Measurements from ENCODE around the gene HCN2.
A peak's percentile ranks its signal among the peaks of the same experiment; 100 is the strongest.

Gene HCN2

DNA sequence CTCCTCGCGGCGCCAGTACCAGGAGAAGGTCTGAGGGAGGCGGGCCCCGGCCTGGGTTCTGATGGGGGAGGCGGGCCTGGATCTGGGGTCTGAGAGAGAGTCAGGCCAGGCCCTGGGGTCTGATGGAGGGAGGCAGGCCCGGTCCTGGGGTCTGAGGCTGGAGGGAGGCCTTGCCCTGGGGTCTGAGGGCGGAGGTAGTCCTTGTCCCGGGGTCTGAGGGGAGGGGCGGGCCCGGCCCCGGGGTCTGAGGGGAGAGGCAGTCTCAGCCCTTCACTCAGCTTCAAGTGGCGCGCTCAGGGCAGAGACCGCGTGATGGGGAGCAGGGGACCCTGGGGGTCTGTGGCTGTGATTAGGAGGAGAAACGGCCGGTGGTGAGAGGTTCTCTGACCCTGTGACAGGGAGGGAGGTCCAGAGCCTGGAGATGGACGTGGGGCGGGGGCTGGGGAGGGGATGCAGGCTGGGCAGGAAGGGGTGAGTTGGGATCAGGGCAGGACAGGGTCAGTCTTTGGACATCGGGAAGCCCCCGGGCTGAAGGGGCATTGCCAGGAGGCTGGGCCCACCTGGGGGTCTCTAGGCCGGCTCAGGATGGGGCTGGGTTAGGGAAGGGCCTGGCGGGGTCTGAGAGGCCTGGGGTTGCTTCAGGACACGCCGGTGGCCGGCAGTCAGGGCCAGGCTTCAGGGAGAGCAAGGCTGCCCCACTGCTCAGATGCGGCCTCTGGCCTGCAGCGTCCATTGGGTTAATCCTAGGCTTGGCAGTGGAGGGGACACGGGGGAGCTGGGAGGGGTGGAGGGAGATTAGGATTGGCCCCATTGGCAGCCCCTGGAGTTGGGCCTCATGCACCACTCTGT lies 18.7 kb downstream of the HCN2 start:
- H2BK12ac ChIP-seq (ENCODE audit: low read length): no peak overlapping the region
- H3K14ac ChIP-seq (ENCODE audit: low read length): no peak overlapping the region
- no peaks in the 10 kb centered on the region for H3K27me3 ChIP-seq (ENCODE audit: insufficient read depth, low read length)
- no peak overlapping the region for H3K23ac ChIP-seq (ENCODE audit: low read length)
- H3K18ac ChIP-seq (ENCODE audit: low read length): no peak overlapping the region
- no peak for DNase-seq
- no peak overlapping the region for H2BK120ac ChIP-seq (ENCODE audit: insufficient read depth, low read length, poor library complexity)
- no peaks in the 10 kb centered on the region for H3K4me1 ChIP-seq (ENCODE audit: control insufficient read depth in 1 of 2, insufficient read depth in 2 of 2, low read length in 2 of 2)
- H2AFZ ChIP-seq (ENCODE audit: insufficient read depth, low read length, poor library complexity): no peak overlapping the region
- no peak overlapping the region for H3K4me3 ChIP-seq (ENCODE audit: low read depth, low read length)
- no peak overlapping the region for H4K12ac ChIP-seq (ENCODE audit: low read depth, low read length)
- H2AK5ac ChIP-seq (ENCODE audit: low read length): no peak overlapping the region
- H3K79me2 ChIP-seq (ENCODE audit: control insufficient read depth, insufficient read depth, low read length, poor library complexity): no peaks in the 10 kb centered on the region
- H2BK5ac ChIP-seq (ENCODE audit: low read depth, low read length, poor library complexity): no peak overlapping the region
- H3K4ac ChIP-seq (ENCODE audit: low read depth, low read length): no peak overlapping the region
- H4K8ac ChIP-seq (ENCODE audit: low read depth, low read length): no peak overlapping the region
- peak overlapping the region; percentile 24 for H3K4me2 ChIP-seq (ENCODE audit: low read length)
- H3K9me3 ChIP-seq (ENCODE audit: insufficient read depth, low read depth, low read length): peaks cover 5% of the 10 kb centered on the region
- H3K9ac ChIP-seq (ENCODE audit: low read length): no peak overlapping the region
- H4K91ac ChIP-seq (ENCODE audit: low read depth, low read length): no peak overlapping the region
- no peaks in the 10 kb centered on the region for H3K79me1 ChIP-seq (ENCODE audit: low read length)
- no peak overlapping the region for H3K27ac ChIP-seq (ENCODE audit: low read depth, low read length)
- peaks cover 2 to 7% of the 10 kb centered on the region in 2 experiments for H3K36me3 ChIP-seq (ENCODE audit: control insufficient read depth in 1 of 2, insufficient read depth in 2 of 2, low read length in 2 of 2)
- no CpG with 5 or more reads among the region's 30 CpGs for WGBS (ENCODE audit: extremely low coverage, insufficient coverage, insufficient read length)

DNA sequence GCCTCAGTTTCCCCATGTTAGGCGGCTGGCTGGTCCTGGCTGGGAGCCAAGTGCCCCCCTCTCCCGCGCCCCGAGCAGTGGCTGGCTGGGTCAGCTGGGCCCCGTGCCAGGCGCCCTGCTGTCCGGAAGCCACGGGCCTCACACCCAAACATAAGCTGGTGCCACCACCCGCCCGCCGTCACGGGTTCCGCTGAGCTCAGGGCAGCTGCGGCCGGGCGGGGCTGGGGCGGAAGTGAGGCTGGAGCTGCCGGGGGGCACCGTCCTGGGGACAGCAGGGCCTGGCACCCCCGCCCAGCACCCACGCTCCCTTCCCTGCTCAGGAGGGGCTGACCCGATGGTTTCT lies 19.3 kb downstream of the HCN2 start:
- Histone ChIP-seq H3K18ac (ENCODE audit: low read length) (no peak overlapping the region), H3K9me3 (ENCODE audit: insufficient read depth, low read depth, low read length) (peaks cover 2% of the 10 kb centered on the region), H2BK120ac (ENCODE audit: insufficient read depth, low read length, poor library complexity) (no peak overlapping the region), H3K14ac (ENCODE audit: low read length) (no peak overlapping the region), H4K12ac (ENCODE audit: low read depth, low read length) (no peak overlapping the region), H3K27me3 (ENCODE audit: insufficient read depth, low read length) (no peaks in the 10 kb centered on the region), H3K4me1 (ENCODE audit: control insufficient read depth in 1 of 2, insufficient read depth in 2 of 2, low read length in 2 of 2) (no peaks in the 10 kb centered on the region), H4K8ac (ENCODE audit: low read depth, low read length) (no peak overlapping the region), H2BK12ac (ENCODE audit: low read length) (no peak overlapping the region), H4K91ac (ENCODE audit: low read depth, low read length) (no peak overlapping the region), H3K9ac (ENCODE audit: low read length) (no peak overlapping the region), H2AFZ (ENCODE audit: insufficient read depth, low read length, poor library complexity) (no peak overlapping the region), H3K4me2 (ENCODE audit: low read length) (no peak overlapping the region), H3K23ac (ENCODE audit: low read length) (no peak overlapping the region), H3K4ac (ENCODE audit: low read depth, low read length) (no peak overlapping the region), H3K27ac (ENCODE audit: low read depth, low read length) (no peak overlapping the region), H2AK5ac (ENCODE audit: low read length) (no peak overlapping the region), H2BK5ac (ENCODE audit: low read depth, low read length, poor library complexity) (no peak overlapping the region), H3K4me3 (ENCODE audit: low read depth, low read length) (no peak overlapping the region), H3K79me1 (ENCODE audit: low read length) (no peaks in the 10 kb centered on the region), H3K79me2 (ENCODE audit: control insufficient read depth, insufficient read depth, low read length, poor library complexity) (no peaks in the 10 kb centered on the region), H3K36me3 (ENCODE audit: control insufficient read depth in 1 of 2, insufficient read depth in 2 of 2, low read length in 2 of 2) (peaks cover 2 to 8% of the 10 kb centered on the region in 2 experiments)
- no CpG with 5 or more reads among the region's 22 CpGs for WGBS (ENCODE audit: extremely low coverage, insufficient coverage, insufficient read length)
- DNase-seq: no peak

DNA sequence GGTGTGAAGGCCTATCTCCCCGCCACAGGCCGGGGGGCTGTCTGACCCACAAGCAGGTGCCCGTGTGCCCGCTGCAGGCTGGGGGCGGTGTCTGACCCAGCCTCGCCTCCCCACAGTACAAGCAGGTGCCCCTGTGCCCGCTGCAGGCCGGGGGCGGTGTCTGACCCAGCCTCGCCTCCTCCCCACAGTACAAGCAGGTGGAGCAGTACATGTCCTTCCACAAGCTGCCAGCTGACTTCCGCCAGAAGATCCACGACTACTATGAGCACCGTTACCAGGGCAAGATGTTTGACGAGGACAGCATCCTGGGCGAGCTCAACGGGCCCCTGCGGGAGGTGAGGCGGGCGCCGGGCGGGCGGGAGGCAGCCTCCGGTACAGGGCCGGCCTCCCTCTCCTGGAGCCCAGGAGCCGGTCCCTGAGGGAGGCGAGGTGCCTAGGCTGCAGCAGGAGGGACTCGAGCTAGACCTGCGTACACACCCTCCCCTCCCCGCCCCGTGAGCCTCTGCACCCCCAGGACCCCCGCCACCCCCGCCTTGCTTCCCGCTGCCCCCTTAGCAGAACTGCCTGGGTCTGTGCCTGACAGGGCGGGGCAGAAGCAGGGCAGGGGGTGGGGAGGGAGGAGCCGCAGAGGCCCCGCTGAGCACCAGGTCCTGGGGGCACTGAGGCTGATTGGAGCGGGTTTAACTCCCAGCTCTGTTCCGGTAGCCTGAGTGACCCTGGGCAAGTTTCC lies 20.6 kb downstream of the HCN2 start:
- WGBS (ENCODE audit: extremely low coverage, insufficient coverage, insufficient read length): no CpG with 5 or more reads among the region's 38 CpGs

DNA sequence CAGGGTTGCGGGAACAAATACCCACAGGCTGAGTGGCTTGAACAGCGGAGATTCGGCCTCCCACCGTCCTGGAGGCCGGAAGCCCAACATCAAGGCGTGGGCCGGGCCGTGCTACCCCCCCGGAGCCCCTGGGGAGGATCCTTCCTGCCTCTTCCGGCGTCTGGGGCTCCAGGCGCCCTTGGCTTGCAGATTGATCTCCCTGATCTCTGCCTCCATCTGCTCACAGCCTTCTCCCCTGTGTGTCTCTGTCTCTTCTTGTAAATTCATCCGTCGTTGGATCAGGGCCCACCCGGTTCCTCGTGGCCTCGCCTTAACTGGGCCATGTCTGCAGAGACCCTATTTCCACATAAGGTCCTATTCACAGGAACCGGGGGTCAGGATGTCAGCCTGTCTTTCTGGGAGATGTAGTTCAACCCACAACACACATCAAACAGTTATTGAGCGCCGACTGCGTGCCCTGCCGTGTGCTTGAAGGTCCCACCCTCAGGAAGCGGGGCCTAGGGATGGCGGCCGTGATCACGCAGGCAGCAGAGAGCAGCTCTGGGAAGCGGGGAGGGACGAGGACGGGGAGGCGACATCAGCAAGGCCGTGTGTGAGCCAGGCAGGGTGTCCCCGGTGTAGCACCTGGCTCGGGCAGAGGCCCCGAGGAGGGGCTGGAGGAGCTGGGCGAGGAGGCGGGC lies 21.3 kb downstream of the HCN2 start:
- WGBS (ENCODE audit: extremely low coverage, insufficient coverage, insufficient read length): no CpG with 5 or more reads among the region's 36 CpGs
- no peaks in the 10 kb centered on the region for H3K27me3 ChIP-seq (ENCODE audit: insufficient read depth, low read length)

More for the DNA sequence above, 20.6 kb downstream of the HCN2 start:
- H3K18ac ChIP-seq (ENCODE audit: low read length): no peak overlapping the region
- no peak overlapping the region for H3K23ac ChIP-seq (ENCODE audit: low read length)
- H3K4me3 ChIP-seq (ENCODE audit: low read depth, low read length): no peak overlapping the region
- H3K14ac ChIP-seq (ENCODE audit: low read length): no peak overlapping the region
- no peak overlapping the region for H2BK120ac ChIP-seq (ENCODE audit: insufficient read depth, low read length, poor library complexity)
- H3K79me2 ChIP-seq (ENCODE audit: control insufficient read depth, insufficient read depth, low read length, poor library complexity): no peaks in the 10 kb centered on the region
- H3K79me1 ChIP-seq (ENCODE audit: low read length): no peaks in the 10 kb centered on the region
- H3K4me1 ChIP-seq (ENCODE audit: control insufficient read depth in 1 of 2, insufficient read depth in 2 of 2, low read length in 2 of 2): no peaks in the 10 kb centered on the region
- H3K27ac ChIP-seq (ENCODE audit: low read depth, low read length): no peak overlapping the region
- H2AFZ ChIP-seq (ENCODE audit: insufficient read depth, low read length, poor library complexity): no peak overlapping the region
- H3K4ac ChIP-seq (ENCODE audit: low read depth, low read length): no peak overlapping the region
- peaks cover 7 to 19% of the 10 kb centered on the region in 2 experiments for H3K36me3 ChIP-seq (ENCODE audit: control insufficient read depth in 1 of 2, insufficient read depth in 2 of 2, low read length in 2 of 2)
- H3K4me2 ChIP-seq (ENCODE audit: low read length): no peak overlapping the region
- H2BK5ac ChIP-seq (ENCODE audit: low read depth, low read length, poor library complexity): no peak overlapping the region
- no peak for DNase-seq
- H4K12ac ChIP-seq (ENCODE audit: low read depth, low read length): no peak overlapping the region
- H3K9ac ChIP-seq (ENCODE audit: low read length): no peak overlapping the region
- peaks cover 2% of the 10 kb centered on the region for H3K9me3 ChIP-seq (ENCODE audit: insufficient read depth, low read depth, low read length)
- H2AK5ac ChIP-seq (ENCODE audit: low read length): no peak overlapping the region
- no peak overlapping the region for H4K8ac ChIP-seq (ENCODE audit: low read depth, low read length)
- no peak overlapping the region for H4K91ac ChIP-seq (ENCODE audit: low read depth, low read length)
- no peaks in the 10 kb centered on the region for H3K27me3 ChIP-seq (ENCODE audit: insufficient read depth, low read length)
- H2BK12ac ChIP-seq (ENCODE audit: low read length): no peak overlapping the region

More for the DNA sequence above, 21.3 kb downstream of the HCN2 start:
- no peak overlapping the region for H2BK120ac ChIP-seq (ENCODE audit: insufficient read depth, low read length, poor library complexity)
- H3K14ac ChIP-seq (ENCODE audit: low read length): no peak overlapping the region
- H3K23ac ChIP-seq (ENCODE audit: low read length): no peak overlapping the region
- H2BK12ac ChIP-seq (ENCODE audit: low read length): no peak overlapping the region
- H3K18ac ChIP-seq (ENCODE audit: low read length): no peak overlapping the region
- H3K27ac ChIP-seq (ENCODE audit: low read depth, low read length): no peak overlapping the region
- H4K12ac ChIP-seq (ENCODE audit: low read depth, low read length): no peak overlapping the region
- H4K8ac ChIP-seq (ENCODE audit: low read depth, low read length): no peak overlapping the region
- no peaks in the 10 kb centered on the region for H3K79me1 ChIP-seq (ENCODE audit: low read length)
- H2AK5ac ChIP-seq (ENCODE audit: low read length): no peak overlapping the region
- H3K9ac ChIP-seq (ENCODE audit: low read length): no peak overlapping the region
- H3K4ac ChIP-seq (ENCODE audit: low read depth, low read length): no peak overlapping the region
- no peak overlapping the region for H3K4me3 ChIP-seq (ENCODE audit: low read depth, low read length)
- DNase-seq: no peak
- H2BK5ac ChIP-seq (ENCODE audit: low read depth, low read length, poor library complexity): no peak overlapping the region
- peaks cover 7 to 21% of the 10 kb centered on the region in 2 experiments for H3K36me3 ChIP-seq (ENCODE audit: control insufficient read depth in 1 of 2, insufficient read depth in 2 of 2, low read length in 2 of 2)
- no peak overlapping the region for H3K4me2 ChIP-seq (ENCODE audit: low read length)
- no peak overlapping the region for H4K91ac ChIP-seq (ENCODE audit: low read depth, low read length)
- H3K4me1 ChIP-seq (ENCODE audit: control insufficient read depth in 1 of 2, insufficient read depth in 2 of 2, low read length in 2 of 2): no peaks in the 10 kb centered on the region
- H2AFZ ChIP-seq (ENCODE audit: insufficient read depth, low read length, poor library complexity): no peak overlapping the region
- H3K79me2 ChIP-seq (ENCODE audit: control insufficient read depth, insufficient read depth, low read length, poor library complexity): no peaks in the 10 kb centered on the region
- H3K9me3 ChIP-seq (ENCODE audit: insufficient read depth, low read depth, low read length): peaks cover 2% of the 10 kb centered on the region

Data from trophoblast cell (in vitro differentiated cells and primary cell).